CD4-positive, alpha-beta T cell (primary cell): ENCODE data around the gene GABRB1. TPM values are rescaled to one million over a fixed set of nuclear protein-coding genes. Genes with fewer than 3 reads are reported as not detected.

Source experiments
- ATAC-seq: fragments of 200-7000 bp; cut with Tn5 transposase; one replicate; pipeline ENCODE4 v1.10.0; 2022; ENCODE audit warnings: mild to moderate bottlenecking; ENCODE audit not compliant: poor library complexity
- CTCF ChIA-PET: fragments of 350-600 bp; sonication (Branson Sonifier 250); formaldehyde crosslinking; loops from one replicate; lab custom pipeline; 2021; ENCODE audit warnings: antibody characterized with exemption, inconsistent platforms; lab: Charles Lee
- POLR2A ChIA-PET: fragments of 350-600 bp; sonication (Branson Sonifier 250); formaldehyde crosslinking; loops from one replicate; lab custom pipeline; 2021; ENCODE audit warnings: antibody characterized with exemption, inconsistent platforms; lab: Charles Lee
- DNase-seq, 14 experiments: peaks; one replicate each; pipeline ENCODE4 v3.0.0-alpha.2; 2013 to 2020; ENCODE audit warnings: mixed read lengths in 2 of 14
- H3K27ac ChIP-seq, 2 donors: one replicate each; pipeline versions ENCODE4 v1.5.1 to v1.7.0; 2013; ENCODE audit warnings: low read length in 2 of 2, low read depth in 1 of 2, mild to moderate bottlenecking in 1 of 2
- H3K27me3 ChIP-seq, 2 experiments: 1 replicate in 1 of 2; 2 replicates in 1 of 2; pipeline versions ENCODE4 v1.6.1 to v1.7.0; 2013; ENCODE audit warnings: low read length in 2 of 2, control low read depth in 1 of 2, mild to moderate bottlenecking in 1 of 2, moderate library complexity in 1 of 2; ENCODE audit not compliant: insufficient read depth in 2 of 2, control insufficient read depth in 1 of 2
- H3K36me3 ChIP-seq: one replicate; pipeline ENCODE4 v1.6.1; 2013; ENCODE audit warnings: low read length, control low read depth; ENCODE audit not compliant: insufficient read depth
- H3K4me1 ChIP-seq: one replicate; pipeline ENCODE4 v1.6.1; 2013; ENCODE audit warnings: low read length, control low read depth; ENCODE audit not compliant: insufficient read depth
- H3K4me3 ChIP-seq: one replicate; pipeline ENCODE4 v1.5.1; 2013; ENCODE audit warnings: mild to moderate bottlenecking, low read length, moderate library complexity
- H3K9me3 ChIP-seq, 2 experiments: 1 replicate in 1 of 2; 2 replicates in 1 of 2; pipeline versions ENCODE4 v1.6.1 to v1.7.0; 2013; ENCODE audit warnings: low read length in 2 of 2, mild to moderate bottlenecking in 2 of 2, control low read depth in 1 of 2, moderate library complexity in 1 of 2; ENCODE audit not compliant: control insufficient read depth in 1 of 2, insufficient read depth in 1 of 2
- H3K27ac Mint-ChIP-seq: one replicate; pipeline ENCODE4 v1.8.0; 2020; ENCODE audit warnings: mixed read lengths
- H3K27me3 Mint-ChIP-seq: one replicate; pipeline ENCODE4 v1.8.0; 2021; ENCODE audit warnings: mixed read lengths
- H3K36me3 Mint-ChIP-seq: one replicate; pipeline ENCODE4 v1.8.0; 2021; ENCODE audit warnings: low read depth, mixed read lengths
- H3K4me1 Mint-ChIP-seq: one replicate; pipeline ENCODE4 v1.8.0; 2021; ENCODE audit warnings: low read depth, mixed read lengths
- H3K4me3 Mint-ChIP-seq: one replicate; pipeline ENCODE4 v1.8.0; 2020; ENCODE audit warnings: mild to moderate bottlenecking, mixed read lengths
- H3K9me3 Mint-ChIP-seq: one replicate; pipeline ENCODE4 v1.8.0; 2020; ENCODE audit warnings: mixed read lengths
- CTCF ChIP-seq: fragments of 200-600 bp; IDR thresholded peaks from one replicate; pipeline ENCODE4 v1.8.0; 2022; ENCODE audit warnings: antibody characterized with exemption, mild to moderate bottlenecking
- intact Hi-C, 2 experiments: fragments of 100-400 bp; cut with DNase I in 1 of 2; cut with micrococcal nuclease in 1 of 2; formaldehyde crosslinking; loops; one replicate each; pipeline versions ENCODE4 v1.15.1 to v1.9.0; 2023 to 2025; cut with DNase I, micrococcal nuclease
- total RNA-seq, 174 experiments: library from RNA in 2 of 174; stranded (reverse) in 2 of 174; gene quantifications; one replicate each; pipeline ENCODE4 v1.2.3 and lab custom pipeline; 2021 to 2026

The GABRB1 gene
- total RNA-seq, 2 experiments from 2014 or later = not detected

GRCh38 chr4:47381172-47381571 lies 349.8 kb downstream of the GABRB1 start:
- H3K36me3 ChIP-seq = no peaks in the 10 kb centered on the region
- H3K4me3 Mint-ChIP-seq = no peak overlapping the region
- DNase-seq (no peak), ATAC-seq (no peak)
- intact Hi-C loops = loop anchor here in 1 of 2 experiments (5.0 kb wide), 1 partner anchor 539 kb away; no protein-coding TSS in a partner anchor
- POLR2A ChIA-PET = no interaction called here
- TF ChIP-seq CTCF = no peak
- no peaks in the 10 kb centered on the region for H3K36me3 Mint-ChIP-seq
- no peak overlapping the region for H3K27ac ChIP-seq
- peaks cover 7% of the 10 kb centered on the region for H3K27me3 Mint-ChIP-seq
- H3K9me3 ChIP-seq = peaks cover 0 to 6% of the 10 kb centered on the region in 2 experiments
- H3K27me3 ChIP-seq = no peaks in the 10 kb centered on the region
- CTCF ChIA-PET = no interaction called here
- H3K4me1 Mint-ChIP-seq = no peaks in the 10 kb centered on the region
- no peaks in the 10 kb centered on the region for H3K9me3 Mint-ChIP-seq
- no peaks in the 10 kb centered on the region for H3K4me1 ChIP-seq
- H3K4me3 ChIP-seq = no peak overlapping the region
- H3K27ac Mint-ChIP-seq = no peak overlapping the region

- peaks cover 0 to 4% of the 10 kb centered on the region in 2 experiments for H3K9me3 ChIP-seq
- CTCF ChIA-PET = no interaction called here
- peaks cover 0 to 6% of the 10 kb centered on the region in 2 experiments for H3K27me3 ChIP-seq
- no peak overlapping the region for H3K27ac ChIP-seq
- Mint-ChIP-seq H3K4me3 (no peak overlapping the region), H3K27me3 (peaks cover 18% of the 10 kb centered on the region), H3K9me3 (no peaks in the 10 kb centered on the region), H3K36me3 (no peaks in the 10 kb centered on the region), H3K4me1 (no peaks in the 10 kb centered on the region), H3K27ac (no peak overlapping the region)
- no peak for DNase-seq
- no peak overlapping the region for H3K4me3 ChIP-seq
- no peaks in the 10 kb centered on the region for H3K36me3 ChIP-seq
- POLR2A ChIA-PET = no interaction called here
- ATAC-seq = no peak
- TF ChIP-seq CTCF = no peak
- H3K4me1 ChIP-seq = no peaks in the 10 kb centered on the region
- intact Hi-C loops = loop anchor here in 1 of 2 experiments (5.0 kb wide), 1 partner anchor 541 kb away; no protein-coding TSS in a partner anchor
Observed at GRCh38 chr4:47382846-47383360, 351.5 kb downstream of the GABRB1 start.

- Histone ChIP-seq H3K9me3 (no peaks in the 10 kb centered on the region), H3K36me3 (no peaks in the 10 kb centered on the region), H3K4me1 (no peaks in the 10 kb centered on the region), H3K27me3 (peaks cover 0 to 6% of the 10 kb centered on the region in 2 experiments), H3K4me3 (no peak overlapping the region), H3K27ac (no peak overlapping the region)
- DNase-seq (peak in 3 of 14 experiments; percentile 32 to 35 (median 34)), ATAC-seq (no peak)
- Mint-ChIP-seq H3K9me3 (no peaks in the 10 kb centered on the region), H3K4me3 (no peak overlapping the region), H3K27me3 (peaks cover 18% of the 10 kb centered on the region), H3K4me1 (no peaks in the 10 kb centered on the region), H3K36me3 (no peaks in the 10 kb centered on the region), H3K27ac (no peak overlapping the region)
- POLR2A ChIA-PET = no interaction called here
- peak; percentile 50 for TF ChIP-seq CTCF
- intact Hi-C loops = loop anchor here in 1 of 2 experiments (5.0 kb wide), 1 partner anchor 542 kb away; no protein-coding TSS in a partner anchor
- CTCF ChIA-PET = no interaction called here
Observed at GRCh38 chr4:47383829-47384427, 352.6 kb downstream of the GABRB1 start.
